IMR-90 (cell line): Measurements from ENCODE around the gene DICER1. TPM values are rescaled to one million over a fixed set of nuclear protein-coding genes. Genes with fewer than 3 reads are reported as not detected.

ENCODE experiments used
- ATAC-seq: fragments of 200-7000 bp; cut with Tn5 transposase; 2 replicates; pipeline ENCODE4 v1.9.1; 2020; ENCODE audit warnings: low read depth, mild to moderate bottlenecking, moderate library complexity
- BruUV-seq: library from RNA; stranded (reverse); fragments of 400-500 nt; replicated peaks from 2 replicates; lab custom pipeline; 2021; lab: Mats Ljungman, UMichigan
- CTCF ChIA-PET: fragments of 300-600 bp; formaldehyde crosslinking; extraction: SDS; loops from one replicate; lab custom pipeline; 2021; ENCODE audit warnings: antibody characterized with exemption; lab: Yijun Ruan, JAX
- POLR2A ChIA-PET: fragments of 300-600 bp; sonication (Branson Sonifier 250); formaldehyde crosslinking; loops from one replicate; lab custom pipeline; 2022; ENCODE audit warnings: antibody characterized with exemption; ENCODE audit not compliant: unreplicated experiment; lab: Charles Lee
- DNase-seq: peaks from one replicate; pipeline ENCODE4 v3.0.0; 2013
- H2AFZ ChIP-seq: replicated peaks from 2 replicates; pipeline ENCODE3; 2013; ENCODE audit warnings: low read length, mild to moderate bottlenecking; ENCODE audit not compliant: poor library complexity
- H2AK5ac ChIP-seq: 2 replicates; pipeline ENCODE4 v1.6.1; 2013; ENCODE audit warnings: low read depth, low read length, inconsistent platforms
- H2AK9ac ChIP-seq: replicated peaks from 2 replicates; pipeline ENCODE3; 2013; ENCODE audit warnings: mild to moderate bottlenecking, low read depth, low read length, moderate library complexity; ENCODE audit not compliant: poor library complexity
- H2BK120ac ChIP-seq: 2 replicates; pipeline ENCODE4 v1.6.1; 2013; ENCODE audit warnings: low read depth, low read length, inconsistent platforms
- H2BK15ac ChIP-seq: 3 replicates; pipeline ENCODE4 v1.6.1; 2013; ENCODE audit warnings: low read depth, low read length, inconsistent platforms
- H2BK20ac ChIP-seq: 2 replicates; pipeline ENCODE4 v1.6.1; 2013; ENCODE audit warnings: low read depth, mild to moderate bottlenecking, inconsistent platforms, low read length, moderate library complexity
- H2BK5ac ChIP-seq: 2 replicates; pipeline ENCODE4 v1.6.1; 2013; ENCODE audit warnings: mild to moderate bottlenecking, low read depth, low read length, inconsistent platforms; ENCODE audit not compliant: poor library complexity, severe bottlenecking
- H3K14ac ChIP-seq: replicated peaks from 2 replicates; pipeline ENCODE4 v1.6.1; 2013; ENCODE audit warnings: low read depth, low read length, inconsistent platforms
- H3K18ac ChIP-seq: 2 replicates; pipeline ENCODE4 v1.6.1; 2013; ENCODE audit warnings: low read depth, low read length, control low read depth
- H3K23ac ChIP-seq: 2 replicates; pipeline ENCODE4 v1.6.1; 2013; ENCODE audit warnings: low read depth, low read length, inconsistent platforms
- H3K27ac ChIP-seq: 2 replicates; pipeline ENCODE4 v1.5.1; 2013; ENCODE audit warnings: mild to moderate bottlenecking, control low read depth, low read length; ENCODE audit not compliant: insufficient read depth
- H3K27me3 ChIP-seq: 2 replicates; pipeline ENCODE4 v1.6.1; 2013; ENCODE audit warnings: low read length; ENCODE audit not compliant: control insufficient read depth, insufficient read depth
- H3K36me3 ChIP-seq: 2 replicates; pipeline ENCODE4 v1.6.1; 2013; ENCODE audit warnings: low read length, mixed read lengths; ENCODE audit not compliant: control insufficient read depth, insufficient read depth
- H3K4ac ChIP-seq: 2 replicates; pipeline ENCODE4 v1.6.1; 2013; ENCODE audit warnings: low read depth, low read length, inconsistent platforms
- H3K4me1 ChIP-seq: 2 replicates; pipeline ENCODE4 v1.6.1; 2013; ENCODE audit warnings: low read length, mixed read lengths; ENCODE audit not compliant: control insufficient read depth, insufficient read depth
- H3K4me2 ChIP-seq: 2 replicates; pipeline ENCODE4 v1.6.1; 2013; ENCODE audit warnings: low read depth, mild to moderate bottlenecking, control low read depth, low read length, moderate library complexity
- H3K4me3 ChIP-seq: 2 replicates; pipeline ENCODE4 v1.5.1; 2013; ENCODE audit warnings: low read depth, mild to moderate bottlenecking, control low read depth, low read length, moderate library complexity; ENCODE audit not compliant: insufficient read depth
- H3K56ac ChIP-seq: 2 replicates; pipeline ENCODE4 v1.6.1; 2013; ENCODE audit warnings: low read length, inconsistent platforms; ENCODE audit not compliant: insufficient read depth; ENCODE audit errors: extremely low read depth
- H3K79me1 ChIP-seq, 2 experiments: 2 replicates each; pipeline ENCODE4 v1.6.1; 2013; ENCODE audit warnings: low read length in 2 of 2, inconsistent platforms in 1 of 2, low read depth in 1 of 2
- H3K9ac ChIP-seq: 2 replicates; pipeline ENCODE4 v1.6.1; 2013; ENCODE audit warnings: low read depth, low read length, control low read depth
- H3K9me1 ChIP-seq: 2 replicates; pipeline ENCODE4 v1.6.1; 2013; ENCODE audit warnings: low read length, inconsistent platforms; ENCODE audit not compliant: insufficient read depth
- H3K9me3 ChIP-seq: 2 replicates; pipeline ENCODE4 v1.6.1; 2013; ENCODE audit warnings: low read length; ENCODE audit not compliant: control insufficient read depth, insufficient read depth
- H4K20me1 ChIP-seq: 2 replicates; pipeline ENCODE4 v1.6.1; 2013; ENCODE audit warnings: low read length, inconsistent platforms; ENCODE audit not compliant: insufficient read depth
- H4K5ac ChIP-seq: 2 replicates; pipeline ENCODE4 v1.6.1; 2013; ENCODE audit warnings: mild to moderate bottlenecking, low read depth, low read length, control low read depth
- H4K8ac ChIP-seq, 2 experiments: 2 replicates each; pipeline ENCODE4 v1.6.1; 2013; ENCODE audit warnings: low read depth in 2 of 2, low read length in 2 of 2, control low read depth in 1 of 2, inconsistent platforms in 1 of 2
- H4K91ac ChIP-seq: 2 replicates; pipeline ENCODE4 v1.6.1; 2013; ENCODE audit warnings: low read depth, low read length, inconsistent platforms; ENCODE audit not compliant: insufficient read depth
- BHLHE40 ChIP-seq: fragments of 150-350 bp; IDR thresholded peaks from 2 replicates; pipeline ENCODE4 v1.6.1; 2016; ENCODE audit warnings: mild to moderate bottlenecking, low read depth, low read length
- CHD1 ChIP-seq: IDR thresholded peaks from 2 replicates; pipeline ENCODE4 v1.6.1; 2012; ENCODE audit warnings: low read depth, low read length, improper control_type of control experiment
- MAZ ChIP-seq: IDR thresholded peaks from 2 replicates; pipeline ENCODE4 v1.6.1; 2012; ENCODE audit warnings: low read depth, mild to moderate bottlenecking, low read length, improper control_type of control experiment, moderate library complexity, borderline replicate concordance
- MXI1 ChIP-seq: IDR thresholded peaks from 2 replicates; pipeline ENCODE4 v1.6.1; 2012; ENCODE audit warnings: low read depth, mild to moderate bottlenecking, low read length, moderate library complexity, borderline replicate concordance
- NFE2L2 ChIP-seq: fragments of 150-350 bp; IDR thresholded peaks from 2 replicates; pipeline ENCODE4 v1.6.1; 2016; ENCODE audit warnings: low read depth, mild to moderate bottlenecking, low read length
- POLR2A ChIP-seq: IDR thresholded peaks from 2 replicates; pipeline ENCODE4 v1.6.1; 2012; ENCODE audit warnings: mild to moderate bottlenecking, low read depth, low read length
- RAD21 ChIP-seq: IDR thresholded peaks from 2 replicates; pipeline ENCODE4 v1.6.1; 2012; ENCODE audit warnings: low read length, improper control_type of control experiment
- RCOR1 ChIP-seq: IDR thresholded peaks from 2 replicates; pipeline ENCODE4 v1.6.1; 2012; ENCODE audit warnings: mild to moderate bottlenecking, low read length, improper control_type of control experiment; ENCODE audit not compliant: insufficient replicate concordance
- RFX5 ChIP-seq: IDR thresholded peaks from 2 replicates; pipeline ENCODE4 v1.8.0; 2012; ENCODE audit warnings: low read depth, mild to moderate bottlenecking, low read length, moderate library complexity
- SMC3 ChIP-seq: fragments of 150-350 bp; IDR thresholded peaks from 2 replicates; pipeline ENCODE4 v1.6.1; 2016; ENCODE audit warnings: low read depth, mild to moderate bottlenecking, antibody characterized with exemption, low read length, moderate library complexity
- WGBS, 2 experiments: methylation state at CpG; one replicate each; pipeline versions ENCODE4 v1.1.5 to v1.1.7; 2013; ENCODE audit warnings: missing lambda C conversion rate in 2 of 2; ENCODE audit not compliant: insufficient read length in 1 of 2; ENCODE audit errors: extremely low coverage in 2 of 2; 5-methylcytosine and 5-hydroxymethylcytosine counted together
- dilution Hi-C: fragments of 300-500 bp; cut with HindIII; formaldehyde crosslinking; loops from one replicate; pipeline ENCODE4 v1.14.3; 2018; ENCODE audit warnings: low sequenced_read_pairs; ENCODE audit not compliant: unreplicated experiment
- in situ Hi-C: fragments of 300-500 bp; cut with MboI; formaldehyde crosslinking; loops from 3 replicates; pipeline ENCODE4 v1.14.3; 2019; ENCODE audit warnings: low sequenced_read_pairs, inconsistent platforms, mixed read lengths
- intact Hi-C: fragments of 100-400 bp; cut with micrococcal nuclease; formaldehyde crosslinking; loops from 2 replicates; pipeline ENCODE4 v1.10.0; 2022
- polyA plus RNA-seq, 3 experiments: library from polyadenylated mRNA; depleted of rRNA; stranded (reverse); fragments of >200 nt; gene quantifications; 2 replicates each; pipeline ENCODE4 v1.2.3, GENCODE V29; 2012; ENCODE audit warnings: low replicate concordance in 1 of 3
- total RNA-seq: library from RNA; depleted of rRNA; stranded (reverse); fragments of >200 nt; gene quantifications from 2 replicates; pipeline ENCODE4 v1.2.3, GENCODE V29; 2012
- TF ChIP-seq, protein P1 (sequence below): conservative IDR thresholded peaks from 2 replicates; pipeline ENCODE4 v1.5.1; 2012; ENCODE audit warnings: mild to moderate bottlenecking, low read depth, low read length, improper control_type of control experiment
- TF ChIP-seq, protein P2 (sequence below): fragments of 150-350 bp; IDR thresholded peaks from 2 replicates; pipeline ENCODE4 v1.6.1; 2017; ENCODE audit warnings: mild to moderate bottlenecking, antibody characterized with exemption, low read length, low read depth

Gene DICER1
- total and polyA plus RNA-seq, 2 of the 4 experiments (the other 2 are of a cell fraction) = 9.7 to 49.5 TPM

DNA sequence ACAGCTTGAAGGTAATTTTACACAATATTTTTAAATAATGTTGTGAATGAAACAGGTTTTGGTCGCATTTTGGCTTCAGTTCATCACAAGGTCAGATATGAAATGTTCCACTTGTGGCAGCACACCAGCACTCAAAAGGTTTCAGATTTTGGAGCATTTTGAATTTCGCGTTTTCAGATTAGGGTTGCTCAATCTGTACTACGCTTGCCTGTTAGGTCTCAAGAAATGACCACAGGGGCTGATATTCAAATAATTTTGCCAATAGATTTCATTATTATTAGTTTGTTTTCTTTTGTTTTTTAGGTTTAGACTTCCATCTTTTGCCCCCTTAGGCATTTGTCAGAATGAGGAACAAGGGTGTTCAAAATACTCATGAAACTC lies 29.8 kb downstream of the DICER1 start:
- no peak for ATAC-seq
- in situ Hi-C loops (loop anchor here (25.0 kb wide), 1 partner anchor 385 kb away; the partner anchor contains the start of gene SYNE3), intact Hi-C loops (loop anchor here (10.0 kb wide), 1 partner anchor 407 kb away; the partner anchor contains the start of gene GLRX5)

More for the DNA sequence above, 29.8 kb downstream of the DICER1 start:
- TF ChIP-seq BHLHE40 = no peak
- no peak for TF ChIP-seq RAD21
- no peak for TF ChIP-seq NFE2L2
- TF ChIP-seq, protein P1, sequence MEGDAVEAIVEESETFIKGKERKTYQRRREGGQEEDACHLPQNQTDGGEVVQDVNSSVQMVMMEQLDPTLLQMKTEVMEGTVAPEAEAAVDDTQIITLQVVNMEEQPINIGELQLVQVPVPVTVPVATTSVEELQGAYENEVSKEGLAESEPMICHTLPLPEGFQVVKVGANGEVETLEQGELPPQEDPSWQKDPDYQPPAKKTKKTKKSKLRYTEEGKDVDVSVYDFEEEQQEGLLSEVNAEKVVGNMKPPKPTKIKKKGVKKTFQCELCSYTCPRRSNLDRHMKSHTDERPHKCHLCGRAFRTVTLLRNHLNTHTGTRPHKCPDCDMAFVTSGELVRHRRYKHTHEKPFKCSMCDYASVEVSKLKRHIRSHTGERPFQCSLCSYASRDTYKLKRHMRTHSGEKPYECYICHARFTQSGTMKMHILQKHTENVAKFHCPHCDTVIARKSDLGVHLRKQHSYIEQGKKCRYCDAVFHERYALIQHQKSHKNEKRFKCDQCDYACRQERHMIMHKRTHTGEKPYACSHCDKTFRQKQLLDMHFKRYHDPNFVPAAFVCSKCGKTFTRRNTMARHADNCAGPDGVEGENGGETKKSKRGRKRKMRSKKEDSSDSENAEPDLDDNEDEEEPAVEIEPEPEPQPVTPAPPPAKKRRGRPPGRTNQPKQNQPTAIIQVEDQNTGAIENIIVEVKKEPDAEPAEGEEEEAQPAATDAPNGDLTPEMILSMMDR = no peak
- no peak for TF ChIP-seq RCOR1
- TF ChIP-seq POLR2A = no peak
- no peak for TF ChIP-seq RFX5
- no peak for TF ChIP-seq MAZ
- TF ChIP-seq, protein P2, sequence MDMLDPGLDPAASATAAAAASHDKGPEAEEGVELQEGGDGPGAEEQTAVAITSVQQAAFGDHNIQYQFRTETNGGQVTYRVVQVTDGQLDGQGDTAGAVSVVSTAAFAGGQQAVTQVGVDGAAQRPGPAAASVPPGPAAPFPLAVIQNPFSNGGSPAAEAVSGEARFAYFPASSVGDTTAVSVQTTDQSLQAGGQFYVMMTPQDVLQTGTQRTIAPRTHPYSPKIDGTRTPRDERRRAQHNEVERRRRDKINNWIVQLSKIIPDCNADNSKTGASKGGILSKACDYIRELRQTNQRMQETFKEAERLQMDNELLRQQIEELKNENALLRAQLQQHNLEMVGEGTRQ = no peak
- TF ChIP-seq SMC3 = no peak
- no peak for TF ChIP-seq CHD1
- TF ChIP-seq MXI1 = no peak
- Histone ChIP-seq H3K56ac (no peak overlapping the region), H3K27ac (no peak overlapping the region), H3K4me2 (no peak overlapping the region), H4K91ac (no peak overlapping the region), H3K18ac (no peak overlapping the region), H3K4me1 (peaks cover 7% of the 10 kb centered on the region), H2BK15ac (no peak overlapping the region), H3K9ac (no peak overlapping the region), H2BK5ac (no peak overlapping the region), H3K79me1 (peaks cover 24 to 40% of the 10 kb centered on the region in 2 experiments), H4K5ac (no peak overlapping the region), H3K23ac (no peak overlapping the region; the same call in 1 of the 2 replicates), H3K36me3 (peaks cover 14% of the 10 kb centered on the region), H3K9me1 (peaks cover 2% of the 10 kb centered on the region; the same call in 1 of the 2 replicates), H2BK20ac (no peak overlapping the region), H4K20me1 (no peaks in the 10 kb centered on the region), H3K4me3 (no peak overlapping the region), H2AFZ (no peak overlapping the region), H3K4ac (no peak overlapping the region), H4K8ac (no peak overlapping the region), H2AK9ac (no peak overlapping the region), H3K27me3 (no peaks in the 10 kb centered on the region), H3K9me3 (no peaks in the 10 kb centered on the region), H2BK120ac (no peak overlapping the region), H2AK5ac (no peak overlapping the region), H3K14ac (no peak overlapping the region)
- dilution Hi-C loops = no loop called here
- BruUV-seq = no TSS peak
- ChIA-PET POLR2A (no interaction called here), CTCF (no interaction called here)
- no peak for DNase-seq
- no CpG with 5 or more reads among the region's 4 CpGs for whole genome bisulfite sequencing, 2 experiments
